IMR-90 (cell line): Measurements from ENCODE around the gene CCDC40. TPM values are rescaled to one million over a fixed set of nuclear protein-coding genes. Genes with fewer than 3 reads are reported as not detected.

Experiments
- ATAC-seq: fragments of 200-7000 bp; cut with Tn5 transposase; 2 replicates; pipeline ENCODE4 v1.9.1; 2020; ENCODE audit warnings: low read depth, mild to moderate bottlenecking, moderate library complexity
- BruUV-seq: library from RNA; stranded (reverse); fragments of 400-500 nt; replicated peaks from 2 replicates; lab custom pipeline; 2021; lab: Mats Ljungman, UMichigan
- CTCF ChIA-PET: fragments of 300-600 bp; formaldehyde crosslinking; extraction: SDS; loops from one replicate; lab custom pipeline; 2021; ENCODE audit warnings: antibody characterized with exemption; lab: Yijun Ruan, JAX
- POLR2A ChIA-PET: fragments of 300-600 bp; sonication (Branson Sonifier 250); formaldehyde crosslinking; loops from one replicate; lab custom pipeline; 2022; ENCODE audit warnings: antibody characterized with exemption; ENCODE audit not compliant: unreplicated experiment; lab: Charles Lee
- DNase-seq: peaks from one replicate; pipeline ENCODE4 v3.0.0; 2013
- H2AFZ ChIP-seq: replicated peaks from 2 replicates; pipeline ENCODE3; 2013; ENCODE audit warnings: low read length, mild to moderate bottlenecking; ENCODE audit not compliant: poor library complexity
- H2AK5ac ChIP-seq: 2 replicates; pipeline ENCODE4 v1.6.1; 2013; ENCODE audit warnings: low read depth, low read length, inconsistent platforms
- H2AK9ac ChIP-seq: replicated peaks from 2 replicates; pipeline ENCODE3; 2013; ENCODE audit warnings: mild to moderate bottlenecking, low read depth, low read length, moderate library complexity; ENCODE audit not compliant: poor library complexity
- H2BK120ac ChIP-seq: 2 replicates; pipeline ENCODE4 v1.6.1; 2013; ENCODE audit warnings: low read depth, low read length, inconsistent platforms
- H2BK15ac ChIP-seq: 3 replicates; pipeline ENCODE4 v1.6.1; 2013; ENCODE audit warnings: low read depth, low read length, inconsistent platforms
- H2BK20ac ChIP-seq: 2 replicates; pipeline ENCODE4 v1.6.1; 2013; ENCODE audit warnings: low read depth, mild to moderate bottlenecking, inconsistent platforms, low read length, moderate library complexity
- H2BK5ac ChIP-seq: 2 replicates; pipeline ENCODE4 v1.6.1; 2013; ENCODE audit warnings: mild to moderate bottlenecking, low read depth, low read length, inconsistent platforms; ENCODE audit not compliant: poor library complexity, severe bottlenecking
- H3K14ac ChIP-seq: replicated peaks from 2 replicates; pipeline ENCODE4 v1.6.1; 2013; ENCODE audit warnings: low read depth, low read length, inconsistent platforms
- H3K18ac ChIP-seq: 2 replicates; pipeline ENCODE4 v1.6.1; 2013; ENCODE audit warnings: low read depth, low read length, control low read depth
- H3K23ac ChIP-seq: 2 replicates; pipeline ENCODE4 v1.6.1; 2013; ENCODE audit warnings: low read depth, low read length, inconsistent platforms
- H3K27ac ChIP-seq: 2 replicates; pipeline ENCODE4 v1.5.1; 2013; ENCODE audit warnings: mild to moderate bottlenecking, control low read depth, low read length; ENCODE audit not compliant: insufficient read depth
- H3K27me3 ChIP-seq: 2 replicates; pipeline ENCODE4 v1.6.1; 2013; ENCODE audit warnings: low read length; ENCODE audit not compliant: control insufficient read depth, insufficient read depth
- H3K36me3 ChIP-seq: 2 replicates; pipeline ENCODE4 v1.6.1; 2013; ENCODE audit warnings: low read length, mixed read lengths; ENCODE audit not compliant: control insufficient read depth, insufficient read depth
- H3K4ac ChIP-seq: 2 replicates; pipeline ENCODE4 v1.6.1; 2013; ENCODE audit warnings: low read depth, low read length, inconsistent platforms
- H3K4me1 ChIP-seq: 2 replicates; pipeline ENCODE4 v1.6.1; 2013; ENCODE audit warnings: low read length, mixed read lengths; ENCODE audit not compliant: control insufficient read depth, insufficient read depth
- H3K4me2 ChIP-seq: 2 replicates; pipeline ENCODE4 v1.6.1; 2013; ENCODE audit warnings: low read depth, mild to moderate bottlenecking, control low read depth, low read length, moderate library complexity
- H3K4me3 ChIP-seq: 2 replicates; pipeline ENCODE4 v1.5.1; 2013; ENCODE audit warnings: low read depth, mild to moderate bottlenecking, control low read depth, low read length, moderate library complexity; ENCODE audit not compliant: insufficient read depth
- H3K56ac ChIP-seq: 2 replicates; pipeline ENCODE4 v1.6.1; 2013; ENCODE audit warnings: low read length, inconsistent platforms; ENCODE audit not compliant: insufficient read depth; ENCODE audit errors: extremely low read depth
- H3K79me1 ChIP-seq, 2 experiments: 2 replicates each; pipeline ENCODE4 v1.6.1; 2013; ENCODE audit warnings: low read length in 2 of 2, inconsistent platforms in 1 of 2, low read depth in 1 of 2
- H3K9ac ChIP-seq: 2 replicates; pipeline ENCODE4 v1.6.1; 2013; ENCODE audit warnings: low read depth, low read length, control low read depth
- H3K9me1 ChIP-seq: 2 replicates; pipeline ENCODE4 v1.6.1; 2013; ENCODE audit warnings: low read length, inconsistent platforms; ENCODE audit not compliant: insufficient read depth
- H3K9me3 ChIP-seq: 2 replicates; pipeline ENCODE4 v1.6.1; 2013; ENCODE audit warnings: low read length; ENCODE audit not compliant: control insufficient read depth, insufficient read depth
- H4K20me1 ChIP-seq: 2 replicates; pipeline ENCODE4 v1.6.1; 2013; ENCODE audit warnings: low read length, inconsistent platforms; ENCODE audit not compliant: insufficient read depth
- H4K5ac ChIP-seq: 2 replicates; pipeline ENCODE4 v1.6.1; 2013; ENCODE audit warnings: mild to moderate bottlenecking, low read depth, low read length, control low read depth
- H4K8ac ChIP-seq, 2 experiments: 2 replicates each; pipeline ENCODE4 v1.6.1; 2013; ENCODE audit warnings: low read depth in 2 of 2, low read length in 2 of 2, control low read depth in 1 of 2, inconsistent platforms in 1 of 2
- H4K91ac ChIP-seq: 2 replicates; pipeline ENCODE4 v1.6.1; 2013; ENCODE audit warnings: low read depth, low read length, inconsistent platforms; ENCODE audit not compliant: insufficient read depth
- BHLHE40 ChIP-seq: fragments of 150-350 bp; IDR thresholded peaks from 2 replicates; pipeline ENCODE4 v1.6.1; 2016; ENCODE audit warnings: mild to moderate bottlenecking, low read depth, low read length
- CEBPB ChIP-seq: IDR thresholded peaks from 2 replicates; pipeline ENCODE4 v1.6.1; 2012; ENCODE audit warnings: low read depth, low read length, improper control_type of control experiment
- CHD1 ChIP-seq: IDR thresholded peaks from 2 replicates; pipeline ENCODE4 v1.6.1; 2012; ENCODE audit warnings: low read depth, low read length, improper control_type of control experiment
- FOS ChIP-seq: fragments of 150-350 bp; IDR thresholded peaks from 2 replicates; pipeline ENCODE4 v1.6.1; 2016; ENCODE audit warnings: low read depth, low read length
- MAFK ChIP-seq: IDR thresholded peaks from 2 replicates; pipeline ENCODE4 v1.6.1; 2012; ENCODE audit warnings: low read depth, low read length, improper control_type of control experiment
- MAZ ChIP-seq: IDR thresholded peaks from 2 replicates; pipeline ENCODE4 v1.6.1; 2012; ENCODE audit warnings: low read depth, mild to moderate bottlenecking, low read length, improper control_type of control experiment, moderate library complexity, borderline replicate concordance
- MXI1 ChIP-seq: IDR thresholded peaks from 2 replicates; pipeline ENCODE4 v1.6.1; 2012; ENCODE audit warnings: low read depth, mild to moderate bottlenecking, low read length, moderate library complexity, borderline replicate concordance
- POLR2A ChIP-seq: IDR thresholded peaks from 2 replicates; pipeline ENCODE4 v1.6.1; 2012; ENCODE audit warnings: mild to moderate bottlenecking, low read depth, low read length
- RAD21 ChIP-seq: IDR thresholded peaks from 2 replicates; pipeline ENCODE4 v1.6.1; 2012; ENCODE audit warnings: low read length, improper control_type of control experiment
- RCOR1 ChIP-seq: IDR thresholded peaks from 2 replicates; pipeline ENCODE4 v1.6.1; 2012; ENCODE audit warnings: mild to moderate bottlenecking, low read length, improper control_type of control experiment; ENCODE audit not compliant: insufficient replicate concordance
- SMC3 ChIP-seq: fragments of 150-350 bp; IDR thresholded peaks from 2 replicates; pipeline ENCODE4 v1.6.1; 2016; ENCODE audit warnings: low read depth, mild to moderate bottlenecking, antibody characterized with exemption, low read length, moderate library complexity
- WGBS, 2 experiments: methylation state at CpG; one replicate each; pipeline versions ENCODE4 v1.1.5 to v1.1.7; 2013; ENCODE audit warnings: missing lambda C conversion rate in 2 of 2; ENCODE audit not compliant: insufficient read length in 1 of 2; ENCODE audit errors: extremely low coverage in 2 of 2; 5-methylcytosine and 5-hydroxymethylcytosine counted together
- dilution Hi-C: fragments of 300-500 bp; cut with HindIII; formaldehyde crosslinking; loops from one replicate; pipeline ENCODE4 v1.14.3; 2018; ENCODE audit warnings: low sequenced_read_pairs; ENCODE audit not compliant: unreplicated experiment
- in situ Hi-C: fragments of 300-500 bp; cut with MboI; formaldehyde crosslinking; loops from 3 replicates; pipeline ENCODE4 v1.14.3; 2019; ENCODE audit warnings: low sequenced_read_pairs, inconsistent platforms, mixed read lengths
- intact Hi-C: fragments of 100-400 bp; cut with micrococcal nuclease; formaldehyde crosslinking; loops from 2 replicates; pipeline ENCODE4 v1.10.0; 2022
- polyA plus RNA-seq, 3 experiments: library from polyadenylated mRNA; depleted of rRNA; stranded (reverse); fragments of >200 nt; gene quantifications; 2 replicates each; pipeline ENCODE4 v1.2.3, GENCODE V29; 2012; ENCODE audit warnings: low replicate concordance in 1 of 3
- total RNA-seq: library from RNA; depleted of rRNA; stranded (reverse); fragments of >200 nt; gene quantifications from 2 replicates; pipeline ENCODE4 v1.2.3, GENCODE V29; 2012
- TF ChIP-seq, protein P1 (sequence below): fragments of 150-350 bp; IDR thresholded peaks from 2 replicates; pipeline ENCODE4 v1.6.1; 2016; ENCODE audit warnings: low read depth, mild to moderate bottlenecking, low read length, moderate library complexity, borderline replicate concordance
- TF ChIP-seq, protein P2 (sequence below): conservative IDR thresholded peaks from 2 replicates; pipeline ENCODE4 v1.5.1; 2012; ENCODE audit warnings: mild to moderate bottlenecking, low read depth, low read length, improper control_type of control experiment
- TF ChIP-seq, protein P3 (sequence below): fragments of 150-350 bp; IDR thresholded peaks from 2 replicates; pipeline ENCODE4 v1.6.1; 2017; ENCODE audit warnings: mild to moderate bottlenecking, antibody characterized with exemption, low read length, low read depth

The CCDC40 gene
- total and polyA plus RNA-seq, 2 of the 4 experiments (the other 2 are of a cell fraction): 0.90 to 4.7 TPM

DNA sequence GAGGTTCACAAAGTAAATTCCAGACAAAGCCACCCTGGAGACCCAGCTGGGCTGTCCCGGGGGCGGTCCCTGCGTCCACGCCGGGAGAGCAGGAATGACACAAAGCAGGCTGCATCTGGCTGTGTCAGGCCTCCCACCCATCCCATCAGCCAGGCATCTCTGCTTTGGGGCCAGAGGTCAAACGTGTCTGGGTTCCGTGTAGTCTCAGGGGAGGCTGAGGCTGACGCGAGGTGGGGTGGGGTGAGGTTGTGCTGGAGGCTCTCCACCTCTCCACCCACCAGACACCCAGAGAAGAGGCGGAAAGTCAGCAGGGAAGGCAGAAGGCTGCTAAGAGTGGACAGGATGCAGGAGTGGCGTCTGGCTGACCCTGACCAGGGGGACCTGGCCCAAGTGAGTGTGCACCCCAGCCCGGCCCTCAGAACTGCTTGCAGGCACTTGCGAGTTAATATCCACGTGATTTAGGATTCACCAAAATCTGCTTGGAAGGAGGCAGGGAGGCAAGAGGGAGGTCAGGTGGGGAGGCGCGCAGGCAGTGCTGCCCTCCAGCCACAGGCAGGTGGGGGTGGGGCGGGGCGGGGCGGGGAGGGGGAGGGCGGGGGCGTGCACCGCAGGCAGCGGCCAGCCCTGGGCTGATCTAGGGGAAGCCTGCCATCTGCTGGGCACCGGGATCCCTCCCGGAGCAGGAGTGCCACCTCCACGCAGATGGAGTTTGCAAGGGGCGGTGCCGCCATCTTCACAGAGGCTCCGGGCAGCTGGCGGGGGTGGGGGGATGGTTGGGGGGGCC, 45.1 kb upstream of the CCDC40 start:
- ChIA-PET POLR2A (no interaction called here), CTCF (interaction anchor here (0.7 to 0.9 kb wide), 2 partner anchors 21 to 161 kb away, joined by 3 read pairs; no protein-coding TSS in a partner anchor)
- dilution Hi-C loops (no loop called here), intact Hi-C loops (loop anchor here (5.0 kb wide), 1 partner anchor 599 kb away; no protein-coding TSS in a partner anchor), in situ Hi-C loops (no loop called here)
- H3K27ac ChIP-seq: no peak overlapping the region
- H3K27me3 ChIP-seq: no peaks in the 10 kb centered on the region
- no peak overlapping the region for H2BK5ac ChIP-seq
- no peak overlapping the region for H3K56ac ChIP-seq
- no peak overlapping the region for H3K23ac ChIP-seq
- H3K79me1 ChIP-seq: peaks cover 8 to 46% of the 10 kb centered on the region in 2 experiments; a peak in 3 of 4 replicates
- peaks cover 26% of the 10 kb centered on the region for H3K9me1 ChIP-seq
- H3K36me3 ChIP-seq: no peaks in the 10 kb centered on the region
- no TSS peak for BruUV-seq
- peak overlapping the region; percentile 86 for H2AK9ac ChIP-seq
- DNase-seq (peak; percentile 74), ATAC-seq (peak; percentile 73)
- peaks cover 6% of the 10 kb centered on the region for H4K20me1 ChIP-seq
- peak; percentile 92; the same call in 1 of the 2 replicates for TF ChIP-seq MAZ
- TF ChIP-seq, protein P1, sequence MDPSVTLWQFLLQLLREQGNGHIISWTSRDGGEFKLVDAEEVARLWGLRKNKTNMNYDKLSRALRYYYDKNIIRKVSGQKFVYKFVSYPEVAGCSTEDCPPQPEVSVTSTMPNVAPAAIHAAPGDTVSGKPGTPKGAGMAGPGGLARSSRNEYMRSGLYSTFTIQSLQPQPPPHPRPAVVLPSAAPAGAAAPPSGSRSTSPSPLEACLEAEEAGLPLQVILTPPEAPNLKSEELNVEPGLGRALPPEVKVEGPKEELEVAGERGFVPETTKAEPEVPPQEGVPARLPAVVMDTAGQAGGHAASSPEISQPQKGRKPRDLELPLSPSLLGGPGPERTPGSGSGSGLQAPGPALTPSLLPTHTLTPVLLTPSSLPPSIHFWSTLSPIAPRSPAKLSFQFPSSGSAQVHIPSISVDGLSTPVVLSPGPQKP: no peak
- no peak for TF ChIP-seq CHD1
- no peak for TF ChIP-seq MAFK
- TF ChIP-seq, protein P2, sequence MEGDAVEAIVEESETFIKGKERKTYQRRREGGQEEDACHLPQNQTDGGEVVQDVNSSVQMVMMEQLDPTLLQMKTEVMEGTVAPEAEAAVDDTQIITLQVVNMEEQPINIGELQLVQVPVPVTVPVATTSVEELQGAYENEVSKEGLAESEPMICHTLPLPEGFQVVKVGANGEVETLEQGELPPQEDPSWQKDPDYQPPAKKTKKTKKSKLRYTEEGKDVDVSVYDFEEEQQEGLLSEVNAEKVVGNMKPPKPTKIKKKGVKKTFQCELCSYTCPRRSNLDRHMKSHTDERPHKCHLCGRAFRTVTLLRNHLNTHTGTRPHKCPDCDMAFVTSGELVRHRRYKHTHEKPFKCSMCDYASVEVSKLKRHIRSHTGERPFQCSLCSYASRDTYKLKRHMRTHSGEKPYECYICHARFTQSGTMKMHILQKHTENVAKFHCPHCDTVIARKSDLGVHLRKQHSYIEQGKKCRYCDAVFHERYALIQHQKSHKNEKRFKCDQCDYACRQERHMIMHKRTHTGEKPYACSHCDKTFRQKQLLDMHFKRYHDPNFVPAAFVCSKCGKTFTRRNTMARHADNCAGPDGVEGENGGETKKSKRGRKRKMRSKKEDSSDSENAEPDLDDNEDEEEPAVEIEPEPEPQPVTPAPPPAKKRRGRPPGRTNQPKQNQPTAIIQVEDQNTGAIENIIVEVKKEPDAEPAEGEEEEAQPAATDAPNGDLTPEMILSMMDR: peak; percentile 71
- TF ChIP-seq BHLHE40: no peak
- no peak for TF ChIP-seq POLR2A
- no peak for TF ChIP-seq FOS
- TF ChIP-seq SMC3: peak; percentile 63
- TF ChIP-seq, protein P3, sequence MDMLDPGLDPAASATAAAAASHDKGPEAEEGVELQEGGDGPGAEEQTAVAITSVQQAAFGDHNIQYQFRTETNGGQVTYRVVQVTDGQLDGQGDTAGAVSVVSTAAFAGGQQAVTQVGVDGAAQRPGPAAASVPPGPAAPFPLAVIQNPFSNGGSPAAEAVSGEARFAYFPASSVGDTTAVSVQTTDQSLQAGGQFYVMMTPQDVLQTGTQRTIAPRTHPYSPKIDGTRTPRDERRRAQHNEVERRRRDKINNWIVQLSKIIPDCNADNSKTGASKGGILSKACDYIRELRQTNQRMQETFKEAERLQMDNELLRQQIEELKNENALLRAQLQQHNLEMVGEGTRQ: no peak
- TF ChIP-seq CEBPB: no peak
- TF ChIP-seq MXI1: no peak
- TF ChIP-seq RCOR1: no peak
- peak; percentile 77 for TF ChIP-seq RAD21
- H3K4me2 ChIP-seq: peak overlapping the region; percentile 64
- no peak overlapping the region; a peak in 1 of 4 replicates for H4K8ac ChIP-seq
- H2BK20ac ChIP-seq: no peak overlapping the region
- H3K18ac ChIP-seq: no peak overlapping the region
- peak overlapping the region; percentile 74 for H2AK5ac ChIP-seq
- 73% methylated on average over 2 of the region's 30 CpGs; no CpG with 5 or more reads in 1 of the 2 experiments for WGBS, 2 experiments
- H3K4ac ChIP-seq: peak overlapping the region; percentile 58
- no peak overlapping the region for H3K9ac ChIP-seq
- H4K5ac ChIP-seq: no peak overlapping the region
- H2BK15ac ChIP-seq: no peak overlapping the region
- H2BK120ac ChIP-seq: peak overlapping the region; percentile 13; the same call in 1 of the 2 replicates
- peaks cover 41% of the 10 kb centered on the region for H3K4me1 ChIP-seq
- H4K91ac ChIP-seq: 0 out of 2 replicates have a peak overlapping the region, but pooled peaks have one; percentile 16
- H3K14ac ChIP-seq: no peak overlapping the region
- H3K9me3 ChIP-seq: no peaks in the 10 kb centered on the region
- H3K4me3 ChIP-seq: peak overlapping the region; percentile 9; the same call in 1 of the 2 replicates
- peak overlapping the region; percentile 77 for H2AFZ ChIP-seq
